Measurements from ENCODE around the gene EPM2AIP1.
"Not testable (repeated sequence)": the region's sequence is repeated elsewhere in the genome, so short reads cannot be mapped to it uniquely, and the experiment has no call there.

Gene EPM2AIP1

DNA sequence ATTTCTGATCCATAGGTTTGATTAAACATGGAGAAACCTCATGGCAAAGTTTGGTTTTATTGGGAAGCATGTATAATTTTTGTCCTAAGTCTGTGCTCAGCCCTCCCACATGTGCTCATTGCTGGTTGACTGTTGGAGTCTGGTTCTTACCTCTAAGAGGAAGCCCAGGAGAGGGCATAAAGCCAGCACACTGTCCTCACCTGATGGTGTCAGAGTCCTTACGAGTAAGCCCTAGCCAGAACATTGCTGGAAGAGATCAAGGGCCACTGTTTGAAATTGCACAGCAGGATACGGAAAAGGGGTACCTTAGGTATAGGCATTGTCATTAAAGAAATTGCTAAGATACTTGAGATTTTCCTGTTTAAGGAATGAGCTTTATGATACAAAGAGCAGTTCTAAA is 21.7 kb upstream of the EPM2AIP1 start:
- DNase-seq (ENCODE audit: low read depth, low spot score): no peak
- H3K27ac ChIP-seq: no peak overlapping the region

GRCh38 chr3:36993326-36994283 is 674 bp upstream of the EPM2AIP1 start, which contains the start of gene MLH1:
MLH1 (plus strand) TSS chr3:36993518; CDS start chr3:36993548, 30 bp downstream.
- DNase-seq (ENCODE audit: low read depth, low spot score): peak; percentile 100
- H3K27ac ChIP-seq: peak within 1 kb of the TSS; percentile 93

- peak overlapping the region; percentile 93 for H3K27ac ChIP-seq
- peak; percentile 8 for DNase-seq (ENCODE audit: low read depth, low spot score)
Measured at GRCh38 chr3:36991923-36992805, 767 bp downstream of the EPM2AIP1 start.

DNA sequence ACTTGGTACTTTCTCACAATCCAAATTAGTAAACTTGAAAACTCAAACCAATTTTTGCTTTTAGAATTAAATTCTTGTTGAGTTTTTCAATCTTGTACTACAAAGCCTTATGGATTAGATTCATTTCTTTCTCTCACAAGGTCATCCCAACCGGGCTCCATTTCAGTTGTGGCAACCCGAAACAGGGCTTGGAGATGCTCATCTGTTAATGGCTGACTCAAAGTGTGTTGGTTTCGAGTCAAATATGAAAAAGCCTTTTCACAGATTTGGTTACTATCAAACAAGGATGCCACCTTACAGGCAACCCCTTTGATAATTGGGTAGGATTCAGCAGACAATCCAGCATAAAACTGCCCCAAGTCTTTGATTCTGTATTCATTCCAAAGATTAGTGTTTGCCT is 1.8 kb downstream of the EPM2AIP1 start:
- DNase-seq (ENCODE audit: low read depth, low spot score): no peak
- no peak overlapping the region for H3K27ac ChIP-seq

- H3K27ac ChIP-seq: no peak overlapping the region
- no peak for DNase-seq (ENCODE audit: low read depth, low spot score)
Measured at GRCh38 chr3:36989568-36989967, 3.4 kb downstream of the EPM2AIP1 start.

DNA sequence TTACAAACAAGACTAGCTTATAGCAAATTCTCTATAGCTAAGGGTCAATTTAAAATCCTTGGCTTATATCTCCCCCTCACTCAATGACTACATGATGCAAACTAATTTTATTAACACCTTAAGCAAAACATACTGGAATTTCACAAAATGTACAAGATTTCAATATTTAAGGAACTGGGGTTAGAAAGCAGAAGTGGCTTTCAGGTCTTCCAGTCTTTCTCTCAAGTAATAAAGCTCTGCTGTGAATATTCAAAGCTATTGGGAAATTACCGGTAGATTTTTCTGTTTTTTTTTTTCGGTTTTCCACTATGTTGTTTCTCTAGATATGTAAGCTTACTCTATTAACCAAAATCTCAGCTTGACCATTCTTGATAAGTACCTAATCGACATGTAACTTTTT is 3.9 kb downstream of the EPM2AIP1 start:
- no peak overlapping the region for H3K27ac ChIP-seq
- DNase-seq (ENCODE audit: low read depth, low spot score): no peak

DNA sequence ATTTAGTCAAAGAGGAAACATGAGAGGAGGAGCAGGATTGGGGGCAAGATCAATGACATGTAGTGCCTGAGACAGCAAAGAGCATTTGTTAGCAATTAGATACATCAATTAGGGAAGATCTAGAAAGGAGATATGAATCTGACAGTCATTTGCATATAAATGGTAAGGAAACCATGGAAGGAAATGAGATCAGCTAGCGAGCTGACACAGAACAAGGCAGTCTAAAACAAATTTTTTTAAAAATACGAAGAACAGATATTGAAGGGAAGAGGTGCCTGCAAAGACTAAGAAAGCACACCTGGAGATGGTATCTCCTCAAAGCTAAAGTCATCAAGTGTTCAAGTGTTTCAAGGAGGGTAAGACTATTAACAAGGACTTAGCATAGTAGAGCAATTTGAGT is 4.6 kb downstream of the EPM2AIP1 start:
- no peak for DNase-seq (ENCODE audit: low read depth, low spot score)
- no peak overlapping the region for H3K27ac ChIP-seq

DNA sequence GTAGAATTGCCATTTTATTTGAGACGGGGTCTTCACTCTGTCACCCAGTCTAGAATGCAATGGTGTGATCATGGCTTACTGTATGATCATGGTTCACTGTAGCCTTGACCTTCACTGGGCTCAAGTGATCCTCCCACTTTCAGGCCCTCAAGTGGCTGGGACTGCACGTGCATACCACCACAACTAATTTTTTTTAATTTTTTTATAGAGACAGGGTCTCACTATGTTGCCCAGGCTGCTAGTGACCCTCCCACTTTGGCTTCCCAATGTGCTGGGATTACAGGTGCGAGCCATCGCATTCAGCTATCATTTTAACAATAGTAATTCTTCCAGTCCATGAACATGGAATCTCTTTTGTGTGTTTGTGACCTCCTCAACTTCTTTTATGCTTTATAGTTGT is 11.9 kb downstream of the EPM2AIP1 start:
- no peak for DNase-seq (ENCODE audit: low read depth, low spot score)
- H3K27ac ChIP-seq: no peak overlapping the region

GRCh38 chr3:36973139-36973538 is 19.8 kb downstream of the EPM2AIP1 start:
- no peak overlapping the region for H3K27ac ChIP-seq
- DNase-seq (ENCODE audit: low read depth, low spot score): no peak

GRCh38 chr3:36972163-36972562 is 20.8 kb downstream of the EPM2AIP1 start:
- no peak overlapping the region for H3K27ac ChIP-seq
- DNase-seq (ENCODE audit: low read depth, low spot score): no peak

DNA sequence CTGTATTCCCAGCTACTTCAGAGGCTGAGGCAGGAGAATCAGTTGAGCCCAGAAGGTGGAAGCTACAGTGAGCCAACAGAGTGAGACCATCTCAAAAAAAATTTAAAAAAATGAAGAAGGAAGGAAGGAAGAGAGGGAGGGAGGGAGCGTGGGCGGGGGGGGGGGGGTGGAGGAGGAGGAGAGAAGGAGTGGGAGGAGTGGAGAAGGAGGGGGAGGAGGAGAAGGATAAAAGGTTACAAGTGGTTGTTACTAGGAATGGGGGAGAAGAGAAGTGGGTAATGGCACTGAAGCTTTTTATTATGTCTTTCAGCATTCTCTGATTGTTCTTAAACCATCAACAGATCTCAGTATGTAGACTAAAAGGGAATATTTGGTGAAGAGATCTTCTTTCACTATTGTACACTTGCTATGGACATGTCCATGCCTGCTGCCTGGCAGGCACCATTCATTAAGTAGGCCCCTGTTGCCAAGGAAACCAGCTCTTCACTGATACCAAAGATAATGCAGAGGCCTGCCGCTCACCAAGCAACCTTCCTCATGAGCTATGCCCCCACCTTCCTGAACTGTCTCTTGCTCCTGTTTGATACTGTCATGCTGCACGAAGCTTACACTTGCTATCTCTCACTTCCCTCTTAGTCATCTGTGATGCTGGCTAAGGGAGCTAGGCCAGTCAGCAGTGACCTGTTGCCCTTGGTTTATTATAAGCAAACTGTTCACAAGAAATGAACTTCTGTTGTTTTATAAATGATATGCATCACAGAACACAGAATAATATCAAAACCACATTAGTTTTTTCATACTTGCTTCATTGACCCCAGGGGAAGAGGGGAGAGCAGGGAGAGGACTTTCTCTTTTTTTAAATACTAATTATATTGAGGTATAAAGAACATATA is 23.1 kb downstream of the EPM2AIP1 start:
- H3K27ac ChIP-seq: peak overlapping the region; percentile 49
- peak; percentile 91 for DNase-seq (ENCODE audit: low read depth, low spot score)

- no peak for DNase-seq (ENCODE audit: low read depth, low spot score)
- peak overlapping the region; percentile 49 for H3K27ac ChIP-seq
Measured at GRCh38 chr3:36969085-36969484, 23.8 kb downstream of the EPM2AIP1 start.

GRCh38 chr3:36965440-36965839 is 27.5 kb downstream of the EPM2AIP1 start:
- DNase-seq (ENCODE audit: low read depth, low spot score): peak; percentile 14
- no peak overlapping the region for H3K27ac ChIP-seq

DNA sequence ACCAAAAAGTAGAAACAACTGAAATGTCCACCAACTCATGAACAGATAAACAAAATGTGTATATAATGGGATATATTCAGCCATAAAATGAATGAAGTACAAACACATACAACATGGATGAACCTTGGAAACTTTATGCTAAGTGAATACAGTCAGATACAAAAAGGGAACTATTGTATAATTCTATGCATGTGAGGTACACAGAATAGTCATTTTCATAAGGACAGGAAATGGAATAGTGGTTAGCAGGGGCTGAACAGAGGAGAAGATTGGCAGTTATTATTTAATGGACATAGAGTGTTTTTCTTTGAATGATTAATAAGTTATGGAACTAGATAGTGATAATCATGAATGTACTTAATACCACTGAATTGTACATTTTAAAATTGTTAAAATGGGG is 28.1 kb downstream of the EPM2AIP1 start:
- no peak for DNase-seq (ENCODE audit: low read depth, low spot score)
- no peak overlapping the region for H3K27ac ChIP-seq

GRCh38 chr3:36964331-36964730 is 28.6 kb downstream of the EPM2AIP1 start:
- DNase-seq (ENCODE audit: low read depth, low spot score): no peak
- no peak overlapping the region for H3K27ac ChIP-seq

- not testable (repeated sequence) for DNase-seq (ENCODE audit: low read depth, low spot score)
Measured at GRCh38 chr3:36963008-36963407, 29.9 kb downstream of the EPM2AIP1 start.

DNA sequence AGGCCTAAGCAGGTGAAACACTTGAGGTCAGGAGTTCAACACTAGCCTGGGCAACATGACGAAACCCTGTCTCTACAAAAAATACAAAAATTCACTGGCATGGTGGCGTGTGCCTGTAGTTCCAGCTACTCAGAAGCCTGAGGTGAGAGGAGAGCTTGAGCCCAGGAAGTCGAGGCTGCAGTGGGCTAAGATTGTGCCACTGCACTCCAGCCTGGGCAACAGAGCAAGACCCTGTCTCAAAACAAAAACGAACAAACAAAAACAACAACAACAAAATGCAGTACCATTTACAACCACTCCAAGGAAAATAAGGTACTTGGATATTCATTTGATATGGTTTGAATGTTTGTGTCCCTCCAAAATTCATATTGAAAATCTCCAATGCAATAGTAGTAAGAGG is 32.4 kb downstream of the EPM2AIP1 start:
- no peak for DNase-seq (ENCODE audit: low read depth, low spot score)
- H3K27ac ChIP-seq: no peak overlapping the region

More at GRCh38 chr3:36963008-36963407, 29.9 kb downstream of the EPM2AIP1 start:
- H3K27ac ChIP-seq: not testable (repeated sequence)

DNA sequence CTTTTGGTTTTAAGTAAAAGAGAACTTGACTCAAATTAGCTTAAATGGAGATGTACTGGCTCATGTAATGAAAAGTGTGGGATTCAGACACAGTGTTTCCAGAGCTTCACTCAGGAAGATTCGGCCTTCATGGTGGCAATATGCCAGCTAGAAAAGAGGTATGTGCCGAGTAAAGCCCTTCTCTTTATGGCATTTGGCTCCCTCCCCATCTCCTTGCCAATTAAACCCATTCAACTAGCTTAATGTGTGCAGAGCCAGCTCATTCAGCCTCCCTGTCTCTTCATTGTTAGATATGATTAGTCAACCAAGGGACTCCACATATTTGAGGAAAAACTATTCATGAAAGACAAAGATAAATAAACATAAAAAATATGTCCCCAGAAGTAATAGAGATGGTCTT is 33.1 kb downstream of the EPM2AIP1 start:
- peak; percentile 24 for DNase-seq (ENCODE audit: low read depth, low spot score)
- no peak overlapping the region for H3K27ac ChIP-seq

GRCh38 chr3:36957862-36958686 is 34.9 kb downstream of the EPM2AIP1 start:
- peak overlapping the region; percentile 63 for H3K27ac ChIP-seq
- peak; percentile 65 for DNase-seq (ENCODE audit: low read depth, low spot score)
